HG03108 (cell line): ENCODE data around the gene IVNS1ABP.

ENCODE experiments used
- ATAC-seq: cut with Tn5 transposase; IDR thresholded peaks from one replicate; pipeline ENCODE4 v1.9.1; 2021; ENCODE audit warnings: moderate library complexity; ENCODE audit not compliant: unreplicated experiment

Gene IVNS1ABP

GRCh38 chr1:185297982-185298381 is 19.1 kb downstream of the IVNS1ABP start:
- no peak for ATAC-seq

- ATAC-seq = no peak
Observed at GRCh38 chr1:185295091-185295490, 22.0 kb downstream of the IVNS1ABP start.

DNA sequence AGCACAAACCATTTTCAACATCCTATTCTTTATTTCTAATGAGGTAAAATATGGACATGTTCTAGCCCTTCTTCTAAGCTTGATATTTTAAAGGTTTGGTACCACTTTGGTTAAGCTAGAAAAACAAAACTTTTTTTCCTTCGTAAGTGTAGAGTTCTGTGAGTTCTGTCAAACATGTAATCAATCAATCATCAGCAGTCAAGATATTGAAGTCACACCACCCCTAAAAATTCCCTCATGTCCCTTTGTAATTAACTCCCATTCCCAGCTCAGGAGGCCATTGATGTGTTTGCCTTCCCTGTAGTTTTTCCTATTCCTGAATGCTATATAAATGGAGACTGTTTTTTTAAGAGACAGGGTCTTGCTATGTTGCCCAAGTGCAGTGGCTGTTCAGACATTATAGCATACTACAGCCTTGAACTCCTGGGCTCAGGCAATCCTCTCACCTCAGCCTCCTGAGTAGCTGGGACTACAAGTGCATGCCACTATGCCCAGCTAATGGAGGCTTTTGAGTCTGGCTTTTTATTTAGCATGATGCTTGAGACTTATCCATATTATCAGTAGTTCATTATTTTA is 23.0 kb downstream of the IVNS1ABP start:
- ATAC-seq = no peak

DNA sequence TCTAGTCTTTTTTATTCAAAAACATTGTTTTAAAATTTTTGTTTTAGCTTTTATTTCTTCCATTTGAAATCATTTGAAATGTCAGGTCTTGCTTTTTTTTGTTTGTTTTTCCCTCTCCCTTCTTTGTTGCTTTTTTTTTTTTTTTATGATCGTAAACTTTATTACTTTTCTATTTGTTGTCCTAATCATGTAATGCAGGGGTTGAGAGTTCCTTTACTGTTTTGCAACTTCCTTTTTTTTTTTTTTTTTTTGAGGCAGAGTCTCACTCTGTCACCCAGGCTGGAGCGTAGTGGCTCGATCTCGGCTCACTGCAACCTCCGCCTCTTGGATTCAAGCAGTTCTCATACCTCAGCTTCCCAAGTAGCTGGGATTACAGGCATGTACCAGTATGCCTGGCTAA is 24.8 kb downstream of the IVNS1ABP start:
- no peak for ATAC-seq

DNA sequence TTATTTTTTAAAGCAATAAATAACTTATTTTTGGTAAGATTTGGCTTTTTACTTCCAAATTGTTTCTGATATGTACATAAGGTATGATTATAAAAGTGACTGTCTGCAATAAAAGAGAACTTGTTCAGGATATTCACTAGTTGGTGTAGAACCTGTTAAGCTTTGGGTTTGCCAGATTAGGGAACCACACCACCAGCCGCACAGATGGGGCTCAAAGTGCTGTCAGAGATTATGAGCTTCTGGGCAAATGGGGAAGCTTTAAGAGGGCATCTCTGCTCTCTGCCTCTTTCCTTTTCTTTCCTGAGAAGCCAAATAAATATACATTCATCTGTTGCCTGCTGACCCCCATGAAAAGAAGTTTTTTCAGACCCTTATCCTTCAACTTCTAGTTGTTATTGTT is 25.4 kb downstream of the IVNS1ABP start:
- ATAC-seq = no peak

DNA sequence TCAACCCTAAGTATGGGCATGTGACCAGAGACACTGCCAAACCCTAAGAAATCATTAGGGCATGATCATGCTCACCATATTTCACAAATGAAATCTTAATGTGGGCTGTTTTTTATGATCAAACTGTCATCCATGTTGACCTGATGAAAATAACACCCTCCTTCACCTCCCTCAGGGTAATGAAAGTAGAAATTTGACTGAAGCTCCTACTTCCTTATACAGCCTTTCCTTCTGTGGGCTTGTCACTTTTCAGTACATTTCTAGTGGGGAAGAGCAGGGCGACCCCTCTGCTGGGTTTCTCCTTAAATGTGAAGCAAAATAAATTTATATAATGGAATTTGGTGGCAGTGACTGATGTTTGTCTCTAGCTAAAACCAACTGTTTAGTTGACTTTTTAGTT is 25.9 kb downstream of the IVNS1ABP start:
- no peak for ATAC-seq

- no peak for ATAC-seq
Observed at GRCh38 chr1:185289880-185290279, 27.2 kb downstream of the IVNS1ABP start.

GRCh38 chr1:185288435-185288834 is 28.6 kb downstream of the IVNS1ABP start:
- ATAC-seq = no peak

- no peak for ATAC-seq
Observed at GRCh38 chr1:185287451-185287850, 29.6 kb downstream of the IVNS1ABP start.

DNA sequence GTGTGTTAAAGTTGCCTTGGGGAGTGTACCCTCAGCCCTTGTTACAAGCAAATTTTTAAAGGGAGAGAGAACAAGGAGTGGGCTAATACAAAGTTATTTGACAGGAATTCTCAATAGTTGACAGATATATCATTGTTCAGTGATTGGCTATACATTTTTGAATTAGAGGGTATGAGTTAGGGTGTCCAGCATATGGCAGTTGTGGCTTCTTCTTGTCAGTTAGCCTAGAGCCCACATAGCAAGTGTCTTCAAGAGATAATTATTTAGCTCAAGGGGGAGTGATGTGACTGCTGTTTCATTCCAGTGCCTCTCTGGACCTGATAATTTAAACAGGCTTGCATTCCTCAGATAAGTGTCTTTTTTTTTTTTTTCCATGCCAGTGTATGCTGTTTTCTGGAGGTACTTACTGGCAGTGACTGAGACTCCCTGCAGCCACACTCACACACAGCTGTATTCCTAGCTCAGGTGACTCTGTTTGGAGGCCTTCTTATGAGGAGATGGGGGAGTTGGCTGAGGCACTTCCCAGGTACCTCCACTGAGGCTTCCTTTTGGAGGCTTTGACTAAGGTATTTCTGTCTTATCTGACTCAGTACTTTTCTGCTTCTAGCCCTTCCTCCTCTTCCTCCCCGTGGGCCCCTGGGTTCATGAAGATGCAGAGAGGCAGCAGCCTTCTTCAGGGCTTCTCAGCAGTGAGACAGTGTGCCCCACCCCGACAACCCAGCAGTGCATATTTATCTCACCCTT is 32.3 kb downstream of the IVNS1ABP start:
- no peak for ATAC-seq

GRCh38 chr1:185284116-185284515 is 32.9 kb downstream of the IVNS1ABP start:
- ATAC-seq = no peak

DNA sequence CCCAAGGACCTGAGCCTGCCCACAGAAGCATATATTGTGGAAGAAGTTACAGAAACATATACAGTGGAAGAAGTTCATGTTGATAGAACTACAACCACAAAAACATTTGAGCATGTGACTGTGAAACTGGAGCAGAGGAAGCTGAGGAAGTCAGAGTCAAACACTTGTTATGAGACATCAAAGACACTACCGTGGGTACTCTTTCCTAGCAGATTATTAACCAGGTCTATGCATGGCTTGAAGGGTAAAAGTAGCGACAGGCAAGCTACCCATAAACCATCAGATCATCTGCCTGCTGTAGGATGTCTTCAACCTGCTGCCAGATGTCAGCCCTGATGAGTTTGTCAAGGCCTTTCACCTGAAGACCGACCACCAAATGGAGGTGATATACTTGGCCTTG is 35.8 kb downstream of the IVNS1ABP start:
- ATAC-seq = peak; percentile 97

DNA sequence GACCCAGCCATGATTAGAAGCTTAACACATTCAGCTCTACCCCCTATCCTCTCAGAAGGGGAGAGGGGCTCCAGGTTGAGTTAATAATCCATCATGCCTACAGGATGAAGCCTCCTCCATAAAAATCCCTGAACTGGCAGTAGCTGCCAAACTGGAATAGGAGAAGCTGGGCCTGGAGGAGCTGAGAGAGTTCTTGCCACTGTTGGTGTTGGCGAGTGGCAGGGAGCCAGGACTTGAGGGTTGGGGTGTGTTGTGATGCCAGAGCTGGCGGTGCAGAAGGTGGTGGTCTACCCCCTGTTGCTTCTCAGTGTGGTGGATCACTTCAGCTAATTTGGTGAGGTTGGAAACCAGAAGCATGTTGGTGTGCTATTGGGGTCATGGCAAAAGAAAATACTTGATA is 36.5 kb downstream of the IVNS1ABP start:
- no peak for ATAC-seq

GRCh38 chr1:185279571-185279970 is 37.5 kb downstream of the IVNS1ABP start:
- no peak for ATAC-seq

DNA sequence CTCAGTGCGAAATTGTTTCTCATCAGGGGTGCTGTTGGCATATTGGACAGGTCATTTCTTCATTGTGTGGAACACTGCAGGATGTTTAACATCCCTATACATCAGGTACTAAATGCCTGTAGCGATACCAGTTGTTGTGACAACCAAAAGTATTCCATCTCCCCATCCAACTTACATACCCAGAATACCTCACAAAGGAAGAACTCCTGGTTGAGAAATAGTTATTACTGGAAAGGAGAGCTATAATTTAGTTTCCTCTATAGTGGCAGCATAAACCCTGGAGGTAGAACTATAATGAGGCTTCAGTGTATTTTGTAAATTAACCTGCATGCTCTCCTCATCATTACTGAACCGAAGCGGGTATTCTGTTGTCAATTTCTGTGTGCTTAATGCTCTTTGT is 45.1 kb downstream of the IVNS1ABP start:
- ATAC-seq = no peak

DNA sequence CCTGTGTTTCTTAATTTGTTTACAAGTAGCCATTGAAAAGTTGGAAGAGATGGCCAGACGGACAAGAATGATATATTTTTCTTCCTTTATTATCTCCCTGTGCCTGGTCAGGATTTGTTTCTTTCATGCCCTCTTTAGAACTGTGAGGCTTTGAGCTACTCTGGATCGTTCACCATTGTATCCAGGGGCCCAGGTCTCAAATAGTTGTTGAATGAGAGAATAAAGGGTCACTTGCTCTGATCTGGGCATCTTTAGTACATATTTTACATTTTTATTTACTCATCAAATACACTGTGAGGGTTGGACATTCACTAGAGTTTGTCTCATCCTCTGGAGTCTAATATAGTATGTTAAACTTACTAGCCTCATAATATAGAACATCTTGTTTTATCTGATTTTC is 48.7 kb downstream of the IVNS1ABP start:
- ATAC-seq = no peak

GRCh38 chr1:185267701-185268100 is 49.3 kb downstream of the IVNS1ABP start:
- no peak for ATAC-seq

DNA sequence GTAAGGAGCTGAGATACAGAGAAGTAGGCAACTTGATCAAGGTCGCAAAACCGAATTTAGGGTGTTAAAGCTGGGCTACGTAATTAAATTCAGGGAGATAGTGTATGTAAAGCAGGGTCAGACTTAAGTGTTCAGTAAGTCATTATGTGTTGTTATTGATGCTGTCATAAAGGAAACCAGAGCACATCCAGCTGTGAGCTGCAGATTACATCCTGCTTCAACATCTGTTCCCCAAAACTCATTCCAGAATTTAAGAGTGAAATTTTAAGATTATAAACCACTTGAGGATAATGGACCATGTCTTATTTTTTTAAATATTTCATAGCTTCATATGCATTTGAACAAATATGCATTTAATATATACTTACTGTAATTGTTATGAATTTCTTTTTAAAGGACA is 49.7 kb downstream of the IVNS1ABP start:
- no peak for ATAC-seq

GRCh38 chr1:185265314-185265713 is 51.7 kb downstream of the IVNS1ABP start:
- ATAC-seq = no peak

- no peak for ATAC-seq
Observed at GRCh38 chr1:185263780-185264179, 53.3 kb downstream of the IVNS1ABP start.

GRCh38 chr1:185263292-185263691 is 53.8 kb downstream of the IVNS1ABP start:
- no peak for ATAC-seq

DNA sequence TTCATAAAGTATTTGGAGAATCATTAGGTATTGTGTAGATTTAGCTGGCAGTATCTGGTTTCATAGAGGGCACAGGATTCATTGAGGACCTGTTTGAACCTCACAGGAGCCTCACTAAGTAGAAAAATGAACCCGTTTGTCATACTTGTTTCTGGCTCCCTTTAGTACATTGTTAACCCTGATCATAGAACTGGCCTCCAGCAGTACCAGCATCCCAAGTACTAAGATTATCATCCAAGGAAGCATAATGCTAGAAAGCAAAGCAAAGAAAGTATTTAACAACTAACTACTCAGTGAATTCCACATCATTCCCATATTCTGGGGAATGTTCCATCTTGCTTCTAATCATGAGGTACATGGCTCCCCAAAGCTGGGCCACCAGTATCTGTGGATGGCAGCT is 54.9 kb downstream of the IVNS1ABP start:
- ATAC-seq = no peak

- ATAC-seq = no peak
Observed at GRCh38 chr1:185260611-185261010, 56.4 kb downstream of the IVNS1ABP start.
